SK-N-MC (cell line): ENCODE results near the gene ACTA2.

Experiments used
- EZH2 ChIP-seq: fragments of 200-600 bp; sonication (generic); IDR thresholded peaks from one replicate; pipeline ENCODE4 v1.6.1; 2017; ENCODE audit warnings: antibody characterized with exemption
- POLR2AphosphoS5 ChIP-seq: IDR thresholded peaks from 2 replicates; pipeline ENCODE4 v1.6.1; 2012; ENCODE audit warnings: mild to moderate bottlenecking, low read depth, low read length, borderline replicate concordance

DNA sequence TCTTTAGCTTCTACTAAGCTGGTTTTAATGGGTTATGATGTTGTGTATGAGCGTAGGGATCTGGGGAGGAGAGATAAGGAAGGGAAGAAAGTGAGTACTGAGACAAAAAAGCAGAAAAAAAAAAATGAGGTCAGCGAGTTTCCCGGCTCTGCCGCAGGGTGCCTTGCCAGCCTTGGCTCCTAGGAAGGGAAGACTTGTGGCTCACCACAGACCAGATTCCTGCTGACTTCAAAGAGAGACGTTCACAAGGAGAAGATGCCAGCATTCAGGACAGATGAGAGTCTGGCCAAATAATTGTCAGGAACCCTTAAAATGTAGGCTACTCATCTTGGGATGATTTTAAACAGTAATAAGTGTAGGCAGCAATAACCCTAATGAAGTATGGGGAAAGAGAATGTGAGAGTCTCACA, 26.6 kb upstream of the ACTA2 start:
- TF ChIP-seq POLR2AphosphoS5 = no peak
- no peak for TF ChIP-seq EZH2
